OCI-LY3 (cell line): ENCODE data around the gene DNM3.

Source experiments
- H2AFZ ChIP-seq: fragments of 200-600, 300-600 bp; shearing (Covaris generic); 2 replicates; pipeline ENCODE4 v1.6.0; 2014; ENCODE audit warnings: antibody characterized with exemption, low read depth, low read length
- H3K27ac ChIP-seq: fragments of 200-600, 300-600 bp; sonication (generic); 2 replicates; pipeline ENCODE4 v1.5.1; 2014; ENCODE audit warnings: mild to moderate bottlenecking, low read length, moderate library complexity, mixed read lengths
- H3K27me3 ChIP-seq: fragments of 200-600, 300-600 bp; sonication (generic); 2 replicates; pipeline ENCODE4 v1.6.1; 2014; ENCODE audit warnings: low read depth, low read length, mixed read lengths
- H3K36me3 ChIP-seq: fragments of 200-600, 300-600 bp; sonication (generic); replicated peaks from 2 replicates; pipeline ENCODE3; 2014; ENCODE audit warnings: low read depth, low read length, mixed read lengths
- H3K4me1 ChIP-seq: fragments of 300-600, 200-600 bp; sonication (generic); 2 replicates; pipeline ENCODE4 v1.6.1; 2014; ENCODE audit warnings: low read length, mixed read lengths
- H3K4me2 ChIP-seq: fragments of 200-600, 300-600 bp; sonication (generic); 2 replicates; pipeline ENCODE4 v1.6.1; 2014; ENCODE audit warnings: low read length, mixed read lengths
- H3K4me3 ChIP-seq: fragments of 300-600, 200-600 bp; sonication (generic); 2 replicates; pipeline ENCODE4 v1.5.1; 2014; ENCODE audit warnings: antibody characterized with exemption, mild to moderate bottlenecking, low read length, moderate library complexity
- H3K79me2 ChIP-seq: fragments of 300-600, 200-600 bp; shearing (Covaris generic); 2 replicates; pipeline ENCODE4 v1.6.1; 2014; ENCODE audit warnings: mild to moderate bottlenecking, low read length, mixed read lengths
- H3K9ac ChIP-seq: fragments of 300-600, 200-600 bp; shearing (Covaris generic); 2 replicates; pipeline ENCODE4 v1.6.0; 2014; ENCODE audit warnings: mild to moderate bottlenecking, low read length, moderate library complexity
- H3K9me3 ChIP-seq: fragments of 200-600, 300-600 bp; shearing (Covaris generic); 2 replicates; pipeline ENCODE4 v1.6.1; 2014; ENCODE audit warnings: low read length, mixed read lengths; ENCODE audit not compliant: insufficient read depth
- H4K20me1 ChIP-seq: fragments of 200-600, 300-600 bp; sonication (generic); 2 replicates; pipeline ENCODE4 v1.6.1; 2016; ENCODE audit warnings: low read length, mixed read lengths; ENCODE audit not compliant: insufficient read depth
- CTCF ChIP-seq: fragments of 200-600, 300-600 bp; sonication (generic); IDR thresholded peaks from 2 replicates; pipeline ENCODE4 v1.5.1; 2014; ENCODE audit warnings: antibody characterized with exemption, low read length, low read depth
- EZH2phosphoT487 ChIP-seq: fragments of 200-600 bp; shearing (Covaris generic); IDR thresholded peaks from 2 replicates; pipeline ENCODE4 v1.6.1; 2018; ENCODE audit warnings: antibody characterized with exemption, mixed run types, low read depth

DNM3 gene

DNA sequence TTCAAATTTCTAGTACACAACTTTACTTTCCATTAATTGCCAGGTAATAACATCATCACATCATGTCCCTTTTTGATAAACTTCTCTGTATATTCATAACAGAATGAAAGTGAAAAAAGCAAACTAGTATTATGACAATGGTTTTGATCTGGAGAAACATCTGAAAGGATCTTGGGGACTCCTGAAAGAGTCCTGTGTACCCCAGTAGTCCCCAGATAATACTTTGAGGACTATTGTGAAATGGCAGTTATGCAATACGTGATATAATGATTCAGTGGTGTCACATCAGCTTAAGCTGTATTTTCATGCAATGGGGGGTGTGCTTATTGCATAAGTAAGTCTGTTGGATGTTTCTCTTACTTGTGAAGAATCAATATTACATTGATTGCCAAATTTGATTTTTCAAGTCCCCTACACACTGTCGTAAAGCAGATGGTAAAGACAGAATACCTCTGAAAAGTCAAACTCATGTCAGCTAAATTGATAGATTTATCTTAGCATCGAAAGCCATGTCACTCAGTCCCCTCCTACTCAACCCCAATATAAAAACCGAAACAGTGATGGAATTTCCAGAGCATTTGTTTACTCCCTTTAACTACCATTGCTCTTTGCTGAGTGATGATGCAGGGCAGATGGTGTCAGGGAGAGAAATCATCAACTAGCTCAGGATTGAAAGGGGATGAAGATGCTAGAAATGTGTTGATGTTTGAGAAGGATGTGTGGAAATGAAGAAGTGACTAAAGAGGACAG lies 432.5 kb downstream of the DNM3 start:
- H4K20me1 ChIP-seq: no peaks in the 10 kb centered on the region
- H3K9me3 ChIP-seq: no peaks in the 10 kb centered on the region
- H3K4me3 ChIP-seq: no peak overlapping the region; the same call in 1 of the 2 replicates
- H3K4me1 ChIP-seq: peaks cover 52% of the 10 kb centered on the region
- H3K79me2 ChIP-seq: no peaks in the 10 kb centered on the region
- peak overlapping the region; percentile 65 for H2AFZ ChIP-seq
- no peaks in the 10 kb centered on the region for H3K36me3 ChIP-seq
- H3K4me2 ChIP-seq: peak overlapping the region; percentile 41
- no peaks in the 10 kb centered on the region for H3K27me3 ChIP-seq
- H3K27ac ChIP-seq: peak overlapping the region; percentile 0; the same call in 1 of the 2 replicates
- no peak for TF ChIP-seq EZH2phosphoT487
- no peak for TF ChIP-seq CTCF
- H3K9ac ChIP-seq: peak overlapping the region; percentile 2; the same call in 1 of the 2 replicates

DNA sequence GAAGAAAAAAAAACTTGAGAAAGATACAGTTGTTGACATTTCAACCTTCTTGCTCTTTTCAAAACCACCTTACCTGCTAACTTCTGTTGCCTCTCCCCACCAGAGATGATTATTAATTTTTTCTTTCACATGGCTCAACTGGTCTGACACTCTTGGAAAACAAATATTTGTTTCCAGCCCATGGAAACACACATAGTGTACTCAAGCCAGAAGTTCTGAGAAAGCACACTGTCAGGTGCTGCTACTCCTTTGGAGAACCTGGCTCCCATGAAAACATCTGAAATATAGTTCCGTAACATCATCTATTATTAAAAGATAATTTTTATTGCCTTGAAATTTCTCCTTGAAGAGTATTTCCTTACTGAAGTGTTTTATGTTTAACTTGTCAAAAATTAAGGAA lies 434.2 kb downstream of the DNM3 start:
- Histone ChIP-seq H3K4me1 (peaks cover 35% of the 10 kb centered on the region), H3K79me2 (no peaks in the 10 kb centered on the region)

GRCh38 chr1:172276120-172276818 lies 435.0 kb downstream of the DNM3 start:
- Histone ChIP-seq H3K9me3 (no peaks in the 10 kb centered on the region), H3K4me3 (no peak overlapping the region)
- TF ChIP-seq EZH2phosphoT487 (no peak), CTCF (no peak)

More for the DNA sequence above, 434.2 kb downstream of the DNM3 start:
- no peak for TF ChIP-seq CTCF
- TF ChIP-seq EZH2phosphoT487: no peak
- Histone ChIP-seq H3K4me3 (no peak overlapping the region), H3K9me3 (no peaks in the 10 kb centered on the region), H2AFZ (no peak overlapping the region), H3K27ac (no peak overlapping the region), H3K36me3 (no peaks in the 10 kb centered on the region), H4K20me1 (no peaks in the 10 kb centered on the region), H3K27me3 (no peaks in the 10 kb centered on the region), H3K4me2 (no peak overlapping the region), H3K9ac (no peak overlapping the region)

DNA sequence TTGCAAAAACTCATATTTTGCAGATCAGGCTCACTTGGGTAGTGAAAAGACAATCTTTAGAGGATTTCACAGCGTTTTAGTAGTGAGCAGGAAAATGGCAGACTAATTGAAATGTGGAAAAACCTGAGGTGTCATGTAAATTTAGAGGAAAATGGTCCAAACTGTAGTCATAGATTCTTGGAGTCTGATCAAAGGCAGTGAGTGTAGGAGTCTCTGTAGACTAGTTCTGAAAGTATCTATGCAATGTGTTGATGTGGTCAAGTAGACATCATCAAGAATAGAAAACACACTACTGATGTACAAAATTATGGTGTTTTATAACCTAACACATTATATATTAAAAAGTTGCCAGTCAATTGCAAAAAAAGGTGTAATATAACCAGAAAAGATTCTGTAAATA lies 436.0 kb downstream of the DNM3 start:
- H2AFZ ChIP-seq: no peak overlapping the region
- no peak overlapping the region for H3K27ac ChIP-seq
- H3K4me2 ChIP-seq: no peak overlapping the region

More at GRCh38 chr1:172276120-172276818, 435.0 kb downstream of the DNM3 start:
- Histone ChIP-seq H3K36me3 (no peaks in the 10 kb centered on the region), H3K9ac (no peak overlapping the region), H2AFZ (no peak overlapping the region), H4K20me1 (no peaks in the 10 kb centered on the region), H3K27me3 (no peaks in the 10 kb centered on the region), H3K4me2 (no peak overlapping the region), H3K79me2 (no peaks in the 10 kb centered on the region), H3K4me1 (peaks cover 28% of the 10 kb centered on the region), H3K27ac (no peak overlapping the region)

More for the DNA sequence above, 436.0 kb downstream of the DNM3 start:
- H3K4me1 ChIP-seq: peaks cover 21% of the 10 kb centered on the region
- H3K4me3 ChIP-seq: no peak overlapping the region
- H3K9ac ChIP-seq: no peak overlapping the region
- H3K27me3 ChIP-seq: no peaks in the 10 kb centered on the region
- TF ChIP-seq EZH2phosphoT487 (no peak), CTCF (no peak)
- H3K79me2 ChIP-seq: no peaks in the 10 kb centered on the region
- no peaks in the 10 kb centered on the region for H3K36me3 ChIP-seq
- H4K20me1 ChIP-seq: no peaks in the 10 kb centered on the region
- H3K9me3 ChIP-seq: no peaks in the 10 kb centered on the region
